Measurements from ENCODE around the gene RNU6-9.

Gene RNU6-9

GRCh38 chr19:934865-935479 lies 41.7 kb downstream of the RNU6-9 start:
- ChIA-PET CTCF (interaction anchor here (1.3 to 1.4 kb wide), 2 partner anchors 66 to 165 kb away, joined by 5 read pairs; no protein-coding TSS in a partner anchor), POLR2A (ENCODE audit: low non-redundant PET) (interaction anchor here (0.6 kb wide), 1 partner anchor 125 kb away, joined by 4 read pairs; no protein-coding TSS in a partner anchor)
- H3K27ac ChIP-seq = peak overlapping the region; percentile 79
- no peak for TF ChIP-seq CTCF (conservative IDR thresholded peaks at IDR 0.05; ENCODE audit: low read depth)
- DNase-seq (ENCODE audit: low spot score) = no peak

GRCh38 chr19:936175-936546 lies 42.9 kb downstream of the RNU6-9 start:
- no peak for TF ChIP-seq CTCF (conservative IDR thresholded peaks at IDR 0.05; ENCODE audit: low read depth)
- CTCF ChIA-PET = interaction anchor here (0.6 to 1.1 kb wide), 3 partner anchors 9 to 111 kb away, joined by 3 read pairs; no protein-coding TSS in a partner anchor
- H3K27ac ChIP-seq = no peak overlapping the region
- DNase-seq (ENCODE audit: low spot score) = no peak
- POLR2A ChIA-PET (ENCODE audit: low non-redundant PET) = no interaction called here

DNA sequence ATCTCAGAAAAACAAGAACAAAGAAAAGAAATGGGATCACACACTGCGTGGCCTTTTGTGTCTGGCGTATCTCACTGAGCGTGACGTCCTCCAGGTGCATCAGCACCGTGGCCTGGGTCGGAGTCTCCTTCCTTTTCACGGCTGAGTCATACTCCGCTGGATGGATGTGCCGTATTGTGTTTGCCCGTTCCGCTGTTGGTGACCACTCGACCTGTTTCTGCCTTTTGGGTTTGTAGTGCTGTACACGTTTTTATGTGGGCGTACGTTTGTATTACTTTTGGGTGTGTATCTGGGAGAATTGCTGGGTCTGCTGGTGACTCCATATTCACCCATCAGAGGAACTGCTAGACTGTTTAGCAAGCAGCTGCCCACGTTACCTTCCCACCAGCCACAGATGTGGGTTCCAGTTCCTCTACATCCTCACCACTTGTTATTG lies 44.0 kb downstream of the RNU6-9 start:
- CTCF ChIA-PET = no interaction called here
- POLR2A ChIA-PET (ENCODE audit: low non-redundant PET) = no interaction called here
- TF ChIP-seq CTCF (conservative IDR thresholded peaks at IDR 0.05; ENCODE audit: low read depth) = no peak
- H3K27ac ChIP-seq = no peak overlapping the region
- no peak for DNase-seq (ENCODE audit: low spot score)

DNA sequence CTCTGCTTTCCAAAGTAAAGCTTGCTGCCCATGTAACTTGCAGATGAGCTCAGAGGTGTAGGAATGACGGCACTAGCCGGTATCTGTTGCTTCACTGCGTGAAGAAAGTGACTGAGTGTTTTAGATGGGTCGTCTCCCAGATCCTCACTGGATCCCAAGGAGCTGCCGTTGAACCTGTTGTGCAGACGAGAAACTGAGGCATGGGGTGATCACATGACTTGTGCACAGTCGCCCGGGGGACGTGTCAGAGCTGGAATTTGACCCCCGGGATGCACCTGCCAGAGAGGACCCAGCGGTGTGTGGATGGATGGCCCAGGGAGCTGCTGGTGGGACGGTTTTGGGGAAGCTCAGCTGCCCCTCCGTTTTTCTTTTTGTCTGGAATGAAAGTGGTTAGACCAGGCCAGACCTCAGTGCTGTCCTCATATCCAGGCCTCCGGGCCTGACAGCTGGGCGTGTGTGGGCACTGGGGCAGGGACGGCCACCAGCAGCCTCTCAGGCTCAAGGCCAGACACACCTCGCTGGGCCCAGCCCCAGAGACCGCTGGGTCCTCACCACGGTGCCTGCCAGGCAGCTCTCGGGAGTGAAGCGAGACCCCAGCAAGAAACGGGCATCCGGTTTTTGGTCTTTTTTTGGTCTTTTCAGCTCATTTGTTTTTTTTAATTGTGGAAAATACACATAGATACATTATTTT lies 45.1 kb downstream of the RNU6-9 start:
- H3K27ac ChIP-seq = no peak overlapping the region
- POLR2A ChIA-PET (ENCODE audit: low non-redundant PET) = no interaction called here
- no peak for TF ChIP-seq CTCF (conservative IDR thresholded peaks at IDR 0.05; ENCODE audit: low read depth)
- DNase-seq (ENCODE audit: low spot score) = no peak
- CTCF ChIA-PET = no interaction called here

GRCh38 chr19:939439-939838 lies 46.2 kb downstream of the RNU6-9 start:
- ChIA-PET POLR2A (ENCODE audit: low non-redundant PET) (no interaction called here), CTCF (no interaction called here)
- no peak overlapping the region for H3K27ac ChIP-seq
- TF ChIP-seq CTCF (conservative IDR thresholded peaks at IDR 0.05; ENCODE audit: low read depth) = no peak
- DNase-seq (ENCODE audit: low spot score) = no peak

- ChIA-PET POLR2A (ENCODE audit: low non-redundant PET) (no interaction called here), CTCF (interaction anchor here (0.8 kb wide), 1 partner anchor 30 kb away, joined by 3 read pairs; no protein-coding TSS in a partner anchor)
- peak overlapping the region; percentile 92 for H3K27ac ChIP-seq
- TF ChIP-seq CTCF (conservative IDR thresholded peaks at IDR 0.05; ENCODE audit: low read depth) = no peak
- DNase-seq (ENCODE audit: low spot score) = no peak
Observed at GRCh38 chr19:939922-940321, 46.6 kb downstream of the RNU6-9 start.
